Astrocyte (in vitro differentiated cells and primary cell): ENCODE measurements around the gene CCDC6. TPM values are rescaled to one million over a fixed set of nuclear protein-coding genes. Genes with fewer than 3 reads are reported as not detected.

Experiments
- DNase-seq: peaks from one replicate; pipeline ENCODE4 v3.0.0-alpha.2; 2010; ENCODE audit warnings: low read depth
- FAIRE-seq: peaks from 2 replicates; lab custom pipeline; 2011; peaks lifted over from hg19 to GRCh38; lab: Jason Lieb, UNC
- H2AFZ ChIP-seq: 2 replicates; pipeline ENCODE4 v1.6.0; 2012; ENCODE audit warnings: low read depth, low read length, inconsistent platforms
- H3K27ac ChIP-seq: 2 replicates; pipeline ENCODE4 v1.5.1; 2011; ENCODE audit warnings: low read depth, low read length, inconsistent platforms
- H3K27me3 ChIP-seq: 2 replicates; pipeline ENCODE4 v1.6.0; 2011; ENCODE audit warnings: low read length, inconsistent platforms; ENCODE audit not compliant: insufficient read depth
- H3K36me3 ChIP-seq: 2 replicates; pipeline ENCODE4 v1.5.1; 2011; ENCODE audit warnings: low read length, inconsistent platforms; ENCODE audit not compliant: insufficient read depth
- H3K4me1 ChIP-seq: 2 replicates; pipeline ENCODE4 v1.5.1; 2011; ENCODE audit warnings: low read length, inconsistent platforms; ENCODE audit not compliant: insufficient read depth
- H3K4me2 ChIP-seq: 2 replicates; pipeline ENCODE4 v1.6.0; 2012; ENCODE audit warnings: low read length, inconsistent platforms
- H3K4me3 ChIP-seq: 2 replicates; pipeline ENCODE4 v1.5.1; 2011; ENCODE audit warnings: low read depth, mild to moderate bottlenecking, low read length, inconsistent platforms; ENCODE audit not compliant: insufficient read depth
- H3K79me2 ChIP-seq: 2 replicates; pipeline ENCODE4 v1.6.0; 2012; ENCODE audit warnings: mild to moderate bottlenecking, low read length, inconsistent platforms; ENCODE audit not compliant: insufficient read depth
- H3K9ac ChIP-seq: 2 replicates; pipeline ENCODE4 v1.6.0; 2012; ENCODE audit warnings: mild to moderate bottlenecking, low read length, inconsistent platforms
- H3K9me3 ChIP-seq: 2 replicates; pipeline ENCODE4 v1.5.1; 2012; ENCODE audit warnings: low read depth, mild to moderate bottlenecking, low read length, inconsistent platforms; ENCODE audit not compliant: insufficient read depth
- H4K20me1 ChIP-seq: 2 replicates; pipeline ENCODE4 v1.6.0; 2012; ENCODE audit warnings: low read length, inconsistent platforms; ENCODE audit not compliant: insufficient read depth
- H3K27ac Mint-ChIP-seq: one replicate; pipeline ENCODE4 v1.8.0; 2021; ENCODE audit warnings: mild to moderate bottlenecking, mixed read lengths; ENCODE audit not compliant: unreplicated experiment
- H3K27me3 Mint-ChIP-seq: one replicate; pipeline ENCODE4 v1.8.0; 2021; ENCODE audit warnings: low read depth, mixed read lengths; ENCODE audit not compliant: unreplicated experiment
- H3K36me3 Mint-ChIP-seq: one replicate; pipeline ENCODE4 v1.8.0; 2021; ENCODE audit warnings: low read depth, mixed read lengths; ENCODE audit not compliant: unreplicated experiment
- H3K4me1 Mint-ChIP-seq: one replicate; pipeline ENCODE4 v1.8.0; 2021; ENCODE audit warnings: low read depth, mixed read lengths; ENCODE audit not compliant: unreplicated experiment
- H3K4me3 Mint-ChIP-seq: one replicate; pipeline ENCODE4 v1.8.0; 2021; ENCODE audit warnings: mild to moderate bottlenecking, moderate library complexity, mixed read lengths; ENCODE audit not compliant: unreplicated experiment
- H3K9me3 Mint-ChIP-seq: one replicate; pipeline ENCODE4 v1.8.0; 2021; ENCODE audit warnings: mild to moderate bottlenecking, mixed read lengths; ENCODE audit not compliant: unreplicated experiment
- CTCF ChIP-seq: IDR thresholded peaks from 2 replicates; pipeline ENCODE4 v1.5.1; 2011; ENCODE audit warnings: low read depth, mild to moderate bottlenecking, inconsistent platforms, low read length, moderate library complexity; ENCODE audit not compliant: insufficient read depth
- EZH2 ChIP-seq: IDR thresholded peaks from 2 replicates; pipeline ENCODE4 v1.6.1; 2012; ENCODE audit warnings: mild to moderate bottlenecking, low read length, inconsistent platforms; ENCODE audit not compliant: insufficient read depth
- total RNA-seq: library from RNA; stranded (reverse); gene quantifications from 2 replicates; pipeline ENCODE4 v1.2.1, GENCODE V29; 2021

Gene CCDC6
- total RNA-seq, 1 donor from 2014 or later = 69.4 TPM

GRCh38 chr10:59762505-59762904, 143.9 kb downstream of the CCDC6 start:
- H3K27ac Mint-ChIP-seq = no peak overlapping the region

GRCh38 chr10:59757966-59758365, 148.4 kb downstream of the CCDC6 start:
- H2AFZ ChIP-seq = no peak overlapping the region
- no peak overlapping the region for H3K9ac ChIP-seq
- no peak overlapping the region for H3K27ac Mint-ChIP-seq
- no peaks in the 10 kb centered on the region for H4K20me1 ChIP-seq
- H3K79me2 ChIP-seq = no peaks in the 10 kb centered on the region
- H3K4me2 ChIP-seq = peak overlapping the region; percentile 56
- no peaks in the 10 kb centered on the region for H3K36me3 ChIP-seq
- H3K27me3 Mint-ChIP-seq = no peaks in the 10 kb centered on the region
- no peaks in the 10 kb centered on the region for H3K4me1 Mint-ChIP-seq
- no peaks in the 10 kb centered on the region for H3K36me3 Mint-ChIP-seq
- no peak for TF ChIP-seq CTCF
- no peak for TF ChIP-seq EZH2
- DNase-seq (peak; percentile 98), FAIRE-seq (no peak)
- no peaks in the 10 kb centered on the region for H3K9me3 ChIP-seq
- H3K9me3 Mint-ChIP-seq = no peaks in the 10 kb centered on the region
- peaks cover 9% of the 10 kb centered on the region for H3K4me1 ChIP-seq
- peak overlapping the region; percentile 70 for H3K27ac ChIP-seq
- H3K4me3 ChIP-seq = no peak overlapping the region
- no peaks in the 10 kb centered on the region for H3K27me3 ChIP-seq
- no peak overlapping the region for H3K4me3 Mint-ChIP-seq

More at GRCh38 chr10:59762505-59762904, 143.9 kb downstream of the CCDC6 start:
- Histone ChIP-seq H3K4me2 (no peak overlapping the region), H4K20me1 (no peaks in the 10 kb centered on the region), H3K9me3 (no peaks in the 10 kb centered on the region), H3K36me3 (no peaks in the 10 kb centered on the region), H3K27me3 (no peaks in the 10 kb centered on the region), H3K79me2 (no peaks in the 10 kb centered on the region), H3K27ac (no peak overlapping the region), H3K4me1 (peaks cover 1% of the 10 kb centered on the region), H2AFZ (no peak overlapping the region), H3K9ac (no peak overlapping the region), H3K4me3 (no peak overlapping the region)
- FAIRE-seq = no peak
- Mint-ChIP-seq H3K27me3 (no peaks in the 10 kb centered on the region), H3K9me3 (no peaks in the 10 kb centered on the region), H3K4me1 (no peaks in the 10 kb centered on the region), H3K4me3 (no peak overlapping the region), H3K36me3 (no peaks in the 10 kb centered on the region)
- TF ChIP-seq EZH2 = no peak
- no peak for TF ChIP-seq CTCF
- DNase-seq = no peak

- peaks cover 9% of the 10 kb centered on the region for H3K27me3 Mint-ChIP-seq
- no peak overlapping the region for H2AFZ ChIP-seq
- H3K4me3 Mint-ChIP-seq = no peak overlapping the region
These were observed 151.4 kb downstream of the CCDC6 start for GRCh38 chr10:59754951-59755350.

More at GRCh38 chr10:59754951-59755350, 151.4 kb downstream of the CCDC6 start:
- Mint-ChIP-seq H3K36me3 (no peaks in the 10 kb centered on the region), H3K4me1 (no peaks in the 10 kb centered on the region), H3K27ac (peak overlapping the region; percentile 27), H3K9me3 (no peaks in the 10 kb centered on the region)
- Histone ChIP-seq H3K4me1 (peaks cover 9% of the 10 kb centered on the region), H3K27ac (no peak overlapping the region), H3K9ac (no peak overlapping the region), H3K79me2 (no peaks in the 10 kb centered on the region), H3K4me3 (no peak overlapping the region), H4K20me1 (no peaks in the 10 kb centered on the region), H3K9me3 (no peaks in the 10 kb centered on the region), H3K36me3 (no peaks in the 10 kb centered on the region), H3K27me3 (no peaks in the 10 kb centered on the region), H3K4me2 (no peak overlapping the region)
- DNase-seq (peak; percentile 77), FAIRE-seq (no peak)
- TF ChIP-seq EZH2 (no peak), CTCF (no peak)
